Activated gamma-delta T cell (primary cell): Measurements from ENCODE around the gene PLA2G15.

Experiments
- DNase-seq: peaks from one replicate; lab custom pipeline; 2025; lab: John Stamatoyannopoulos, UW
- total RNA-seq, 2 donors: gene quantifications; one replicate each; lab custom pipeline; 2026; lab: John Stamatoyannopoulos, UW

The PLA2G15 gene
- 9.6 to 10.5 reads per million in 2 donors for total RNA-seq

- peak; percentile 94 for DNase-seq
Measured at GRCh38 chr16:68244903-68245853, at the start of gene PLA2G15. PLA2G15 (plus strand) TSS chr16:68245373; CDS start chr16:68245427, 54 bp downstream.

- no peak for DNase-seq
Measured at GRCh38 chr16:68197250-68197649, 47.9 kb upstream of the PLA2G15 start.

- no peak for DNase-seq
Measured at GRCh38 chr16:68200088-68200783, 44.9 kb upstream of the PLA2G15 start.

GRCh38 chr16:68202091-68202519 is 43.1 kb upstream of the PLA2G15 start:
- DNase-seq, result no peak

- no peak for DNase-seq
Measured at GRCh38 chr16:68206245-68206644, 38.9 kb upstream of the PLA2G15 start.

GRCh38 chr16:68214726-68215125 is 30.4 kb upstream of the PLA2G15 start:
- no peak for DNase-seq

- DNase-seq, result no peak
Measured at GRCh38 chr16:68215302-68215701, 29.9 kb upstream of the PLA2G15 start.

- no peak for DNase-seq
Measured at GRCh38 chr16:68216240-68216639, 28.9 kb upstream of the PLA2G15 start.

GRCh38 chr16:68217506-68217905 is 27.7 kb upstream of the PLA2G15 start:
- no peak for DNase-seq

- DNase-seq, result no peak
Measured at GRCh38 chr16:68219725-68220351, 25.3 kb upstream of the PLA2G15 start.

GRCh38 chr16:68223072-68223471 is 22.1 kb upstream of the PLA2G15 start:
- no peak for DNase-seq

- no peak for DNase-seq
Measured at GRCh38 chr16:68226116-68226515, 19.1 kb upstream of the PLA2G15 start.

- DNase-seq, result no peak
Measured at GRCh38 chr16:68227183-68227793, 17.9 kb upstream of the PLA2G15 start.

- no peak for DNase-seq
Measured at GRCh38 chr16:68227850-68228553, 17.2 kb upstream of the PLA2G15 start.

- DNase-seq, result no peak
Measured at GRCh38 chr16:68228652-68229051, 16.5 kb upstream of the PLA2G15 start.

GRCh38 chr16:68229431-68230175 is 15.6 kb upstream of the PLA2G15 start:
- DNase-seq, result no peak

GRCh38 chr16:68230176-68230571 is 15.0 kb upstream of the PLA2G15 start:
- no peak for DNase-seq

GRCh38 chr16:68230956-68231355 is 14.2 kb upstream of the PLA2G15 start:
- DNase-seq, result no peak

GRCh38 chr16:68231384-68232136 is 13.6 kb upstream of the PLA2G15 start:
- no peak for DNase-seq

- DNase-seq, result no peak
Measured at GRCh38 chr16:68232335-68232734, 12.8 kb upstream of the PLA2G15 start.
